ENCODE measurements around the gene ADGRG6.

DNA sequence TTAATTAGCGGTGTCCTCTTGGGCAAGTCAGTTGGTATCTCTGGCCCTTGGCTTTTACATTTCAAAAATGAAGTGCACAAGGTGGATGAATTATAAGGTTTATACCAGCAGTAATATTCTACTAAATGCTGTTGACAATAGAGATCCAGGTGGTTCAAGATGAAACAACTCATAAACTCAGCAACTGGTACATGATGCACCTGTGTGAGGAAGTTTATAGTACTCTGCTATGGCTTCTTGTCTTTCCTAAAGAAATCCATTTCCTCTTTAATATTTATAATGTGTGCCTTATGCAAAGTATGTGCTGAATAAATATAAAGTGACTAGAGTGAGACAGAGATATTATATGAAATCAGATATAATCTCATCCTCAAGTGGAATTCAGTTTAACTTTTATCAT lies 48.5 kb downstream of the ADGRG6 start:
- TF ChIP-seq, protein P1, sequence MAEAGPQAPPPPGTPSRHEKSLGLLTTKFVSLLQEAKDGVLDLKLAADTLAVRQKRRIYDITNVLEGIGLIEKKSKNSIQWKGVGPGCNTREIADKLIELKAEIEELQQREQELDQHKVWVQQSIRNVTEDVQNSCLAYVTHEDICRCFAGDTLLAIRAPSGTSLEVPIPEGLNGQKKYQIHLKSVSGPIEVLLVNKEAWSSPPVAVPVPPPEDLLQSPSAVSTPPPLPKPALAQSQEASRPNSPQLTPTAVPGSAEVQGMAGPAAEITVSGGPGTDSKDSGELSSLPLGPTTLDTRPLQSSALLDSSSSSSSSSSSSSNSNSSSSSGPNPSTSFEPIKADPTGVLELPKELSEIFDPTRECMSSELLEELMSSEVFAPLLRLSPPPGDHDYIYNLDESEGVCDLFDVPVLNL (CRISPR knock-in tag; IDR thresholded peaks at IDR 0.05; ENCODE audit: borderline replicate concordance, low read depth): no peak
- TF ChIP-seq FOXJ3 (CRISPR knock-in tag; IDR thresholded peaks at IDR 0.05; ENCODE audit: borderline replicate concordance): no peak
- TF ChIP-seq, protein P2, sequence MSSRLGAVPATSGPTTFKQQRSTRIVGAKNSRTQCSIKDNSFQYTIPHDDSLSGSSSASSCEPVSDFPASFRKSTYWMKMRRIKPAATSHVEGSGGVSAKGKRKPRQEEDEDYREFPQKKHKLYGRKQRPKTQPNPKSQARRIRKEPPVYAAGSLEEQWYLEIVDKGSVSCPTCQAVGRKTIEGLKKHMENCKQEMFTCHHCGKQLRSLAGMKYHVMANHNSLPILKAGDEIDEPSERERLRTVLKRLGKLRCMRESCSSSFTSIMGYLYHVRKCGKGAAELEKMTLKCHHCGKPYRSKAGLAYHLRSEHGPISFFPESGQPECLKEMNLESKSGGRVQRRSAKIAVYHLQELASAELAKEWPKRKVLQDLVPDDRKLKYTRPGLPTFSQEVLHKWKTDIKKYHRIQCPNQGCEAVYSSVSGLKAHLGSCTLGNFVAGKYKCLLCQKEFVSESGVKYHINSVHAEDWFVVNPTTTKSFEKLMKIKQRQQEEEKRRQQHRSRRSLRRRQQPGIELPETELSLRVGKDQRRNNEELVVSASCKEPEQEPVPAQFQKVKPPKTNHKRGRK (CRISPR knock-in tag; IDR thresholded peaks at IDR 0.05; ENCODE audit: borderline replicate concordance): no peak
- TF ChIP-seq GABPB1 (CRISPR knock-in tag; IDR thresholded peaks at IDR 0.05): no peak
- TF ChIP-seq, protein P3, sequence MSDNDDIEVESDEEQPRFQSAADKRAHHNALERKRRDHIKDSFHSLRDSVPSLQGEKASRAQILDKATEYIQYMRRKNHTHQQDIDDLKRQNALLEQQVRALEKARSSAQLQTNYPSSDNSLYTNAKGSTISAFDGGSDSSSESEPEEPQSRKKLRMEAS (CRISPR knock-in tag; IDR thresholded peaks at IDR 0.05): no peak
- TF ChIP-seq GRHL2 (CRISPR knock-in tag; IDR thresholded peaks at IDR 0.05; ENCODE audit: insufficient replicate concordance, severe bottlenecking): no peak
- TF ChIP-seq ZNF138 (CRISPR knock-in tag; conservative IDR thresholded peaks at IDR 0.05): no peak
- no peak for TF ChIP-seq PRRX2 (CRISPR knock-in tag; IDR thresholded peaks at IDR 0.05)
- TF ChIP-seq, protein P4, sequence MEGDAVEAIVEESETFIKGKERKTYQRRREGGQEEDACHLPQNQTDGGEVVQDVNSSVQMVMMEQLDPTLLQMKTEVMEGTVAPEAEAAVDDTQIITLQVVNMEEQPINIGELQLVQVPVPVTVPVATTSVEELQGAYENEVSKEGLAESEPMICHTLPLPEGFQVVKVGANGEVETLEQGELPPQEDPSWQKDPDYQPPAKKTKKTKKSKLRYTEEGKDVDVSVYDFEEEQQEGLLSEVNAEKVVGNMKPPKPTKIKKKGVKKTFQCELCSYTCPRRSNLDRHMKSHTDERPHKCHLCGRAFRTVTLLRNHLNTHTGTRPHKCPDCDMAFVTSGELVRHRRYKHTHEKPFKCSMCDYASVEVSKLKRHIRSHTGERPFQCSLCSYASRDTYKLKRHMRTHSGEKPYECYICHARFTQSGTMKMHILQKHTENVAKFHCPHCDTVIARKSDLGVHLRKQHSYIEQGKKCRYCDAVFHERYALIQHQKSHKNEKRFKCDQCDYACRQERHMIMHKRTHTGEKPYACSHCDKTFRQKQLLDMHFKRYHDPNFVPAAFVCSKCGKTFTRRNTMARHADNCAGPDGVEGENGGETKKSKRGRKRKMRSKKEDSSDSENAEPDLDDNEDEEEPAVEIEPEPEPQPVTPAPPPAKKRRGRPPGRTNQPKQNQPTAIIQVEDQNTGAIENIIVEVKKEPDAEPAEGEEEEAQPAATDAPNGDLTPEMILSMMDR (IDR thresholded peaks at IDR 0.05): no peak
- TF ChIP-seq CREB1 (CRISPR knock-in tag; IDR thresholded peaks at IDR 0.05): no peak
- no peak for TF ChIP-seq NR3C1 (CRISPR knock-in tag; conservative IDR thresholded peaks at IDR 0.05; ENCODE audit: low read depth)
- TF ChIP-seq, protein P5, sequence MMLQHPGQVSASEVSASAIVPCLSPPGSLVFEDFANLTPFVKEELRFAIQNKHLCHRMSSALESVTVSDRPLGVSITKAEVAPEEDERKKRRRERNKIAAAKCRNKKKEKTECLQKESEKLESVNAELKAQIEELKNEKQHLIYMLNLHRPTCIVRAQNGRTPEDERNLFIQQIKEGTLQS (CRISPR knock-in tag; conservative IDR thresholded peaks at IDR 0.05): no peak
- no peak for TF ChIP-seq ZNF416 (CRISPR knock-in tag; IDR thresholded peaks at IDR 0.05)
